T-helper 1 cell treated with Interleukin-12 subunit alpha and Interleukin-12 subunit beta and Interleukin-4 antibody, amounts not matched to agents 30 ng/mL and 1 ng/mL, for 36 hours (primary cell): Measurements from ENCODE around the gene FILIP1L. TPM values are rescaled to one million over a fixed set of nuclear protein-coding genes. Genes with fewer than 3 reads are reported as not detected.

ENCODE experiments used
- intact Hi-C: fragments of 100-400 bp; cut with micrococcal nuclease; formaldehyde crosslinking; loops from one replicate; pipeline ENCODE4 v1.15.1; 2024
- total RNA-seq: library from RNA; stranded (reverse); gene quantifications from 2 replicates; pipeline ENCODE4 v1.2.3, GENCODE V29; 2022

FILIP1L gene
- total RNA-seq, 1 donor from 2014 or later = 15.7 TPM

GRCh38 chr3:100125161-100125938, 11.0 kb upstream of the FILIP1L start:
- intact Hi-C loops = no loop called here

GRCh38 chr3:100124201-100124761, 10.0 kb upstream of the FILIP1L start:
- intact Hi-C loops = no loop called here

GRCh38 chr3:100123112-100123511, 8.8 kb upstream of the FILIP1L start:
- intact Hi-C loops = no loop called here

GRCh38 chr3:100122321-100122720, 8.0 kb upstream of the FILIP1L start:
- intact Hi-C loops = no loop called here

GRCh38 chr3:100120693-100121092, 6.4 kb upstream of the FILIP1L start:
- intact Hi-C loops = no loop called here

GRCh38 chr3:100120012-100120411, 5.7 kb upstream of the FILIP1L start:
- intact Hi-C loops = no loop called here

GRCh38 chr3:100117093-100117492, 2.8 kb upstream of the FILIP1L start:
- intact Hi-C loops = no loop called here

GRCh38 chr3:100113723-100114412, 433 bp downstream of the FILIP1L start:
- intact Hi-C loops = no loop called here

- intact Hi-C loops = no loop called here
Observed at GRCh38 chr3:100111728-100112127, 2.6 kb downstream of the FILIP1L start.

GRCh38 chr3:100110162-100110561, 4.1 kb downstream of the FILIP1L start:
- intact Hi-C loops = no loop called here

- intact Hi-C loops = no loop called here
Observed at GRCh38 chr3:100108464-100109079, 5.7 kb downstream of the FILIP1L start.

- intact Hi-C loops = no loop called here
Observed at GRCh38 chr3:100107221-100107814, 7.0 kb downstream of the FILIP1L start.

- intact Hi-C loops = no loop called here
Observed at GRCh38 chr3:100106531-100107141, 7.7 kb downstream of the FILIP1L start.

- intact Hi-C loops = no loop called here
Observed at GRCh38 chr3:100106094-100106493, 8.2 kb downstream of the FILIP1L start.

GRCh38 chr3:100105501-100105900, 8.8 kb downstream of the FILIP1L start:
- intact Hi-C loops = no loop called here

- intact Hi-C loops = no loop called here
Observed at GRCh38 chr3:100104817-100105413, 9.4 kb downstream of the FILIP1L start.

GRCh38 chr3:100104442-100104798, 9.9 kb downstream of the FILIP1L start:
- intact Hi-C loops = no loop called here

- intact Hi-C loops = no loop called here
Observed at GRCh38 chr3:100103558-100104441, 10.5 kb downstream of the FILIP1L start.

GRCh38 chr3:100102757-100103156, 11.5 kb downstream of the FILIP1L start:
- intact Hi-C loops = no loop called here

GRCh38 chr3:100100425-100100824, 13.9 kb downstream of the FILIP1L start:
- intact Hi-C loops = no loop called here
